Gastroesophageal sphincter (tissue), 4 donors: ENCODE data around the gene CACNA1I. TPM values are rescaled to one million over a fixed set of nuclear protein-coding genes. Genes with fewer than 3 reads are reported as not detected.

Source experiments
- ATAC-seq: fragments of 150-250 bp; one replicate; pipeline ENCODE4 v1.9.1; 2016; ENCODE audit warnings: mild to moderate bottlenecking, moderate library complexity
- H3K27ac ChIP-seq, 4 donors: fragments of 200-600 bp; sonication (generic) in 3 of 4; 1 replicate in 3 of 4; 2 replicates in 1 of 4; pipeline ENCODE4 v1.5.1; 2016 to 2019
- H3K27me3 ChIP-seq: fragments of 200-600 bp; sonication (generic); one replicate; pipeline ENCODE4 v1.5.1; 2019
- H3K36me3 ChIP-seq, 2 donors: fragments of 200-600 bp; sonication (generic); one replicate each; pipeline ENCODE4 v1.5.1; 2019; ENCODE audit warnings: control low read depth in 1 of 2
- H3K4me1 ChIP-seq, 3 donors: fragments of 200-600 bp; sonication (generic); 1 replicate in 2 of 3; 2 replicates in 1 of 3; pipeline ENCODE4 v1.5.1; 2016 to 2019; ENCODE audit warnings: control low read depth in 2 of 3
- H3K4me3 ChIP-seq, 2 donors: fragments of 200-600 bp; sonication (generic); one replicate each; pipeline ENCODE4 v1.5.1; 2019; ENCODE audit warnings: mild to moderate bottlenecking in 1 of 2, moderate library complexity in 1 of 2
- H3K9me3 ChIP-seq, 3 donors: fragments of 200-600 bp; sonication (generic); one replicate each; pipeline ENCODE4 v1.5.1; 2017 to 2019; ENCODE audit warnings: control low read depth in 2 of 3
- EP300 ChIP-seq: sonication (generic); formaldehyde crosslinking; IDR thresholded peaks from one replicate; pipeline ENCODE4 v1.6.1; 2017; ENCODE audit warnings: antibody characterized with exemption, mild to moderate bottlenecking
- POLR2A ChIP-seq, 2 donors: fragments of 450-650 bp; IDR thresholded peaks; one replicate each; pipeline ENCODE4 v1.6.1; 2017; ENCODE audit warnings: antibody characterized with exemption in 2 of 2, mild to moderate bottlenecking in 2 of 2, moderate library complexity in 1 of 2
- POLR2AphosphoS5 ChIP-seq: sonication (generic); formaldehyde crosslinking; IDR thresholded peaks from one replicate; pipeline ENCODE4 v1.6.1; 2017; ENCODE audit warnings: antibody characterized with exemption
- WGBS, 2 donors: methylation state at CpG; one replicate each; pipeline ENCODE4 v1.1.5; 2018; ENCODE audit warnings: low coverage in 1 of 2; 5-methylcytosine and 5-hydroxymethylcytosine counted together
- total RNA-seq, 4 donors: library from RNA; depleted of rRNA; stranded (reverse); fragments of >200 nt; gene quantifications; one replicate each; pipeline ENCODE4 v1.1.0, GENCODE V29; 2016
- TF ChIP-seq, protein P1 (sequence below), 4 experiments: fragments of 200-600 bp in 2 of 4; fragments of 450-650 bp in 2 of 4; sonication (generic) in 1 of 4; IDR thresholded peaks; one replicate each; pipeline ENCODE4 v1.5.1; 2017 to 2019; ENCODE audit warnings: antibody characterized with exemption in 4 of 4, mild to moderate bottlenecking in 2 of 4, moderate library complexity in 2 of 4

CACNA1I gene
- total RNA-seq, 4 donors from 2014 or later = 0.04 to 0.54 (median 0.11) TPM

DNA sequence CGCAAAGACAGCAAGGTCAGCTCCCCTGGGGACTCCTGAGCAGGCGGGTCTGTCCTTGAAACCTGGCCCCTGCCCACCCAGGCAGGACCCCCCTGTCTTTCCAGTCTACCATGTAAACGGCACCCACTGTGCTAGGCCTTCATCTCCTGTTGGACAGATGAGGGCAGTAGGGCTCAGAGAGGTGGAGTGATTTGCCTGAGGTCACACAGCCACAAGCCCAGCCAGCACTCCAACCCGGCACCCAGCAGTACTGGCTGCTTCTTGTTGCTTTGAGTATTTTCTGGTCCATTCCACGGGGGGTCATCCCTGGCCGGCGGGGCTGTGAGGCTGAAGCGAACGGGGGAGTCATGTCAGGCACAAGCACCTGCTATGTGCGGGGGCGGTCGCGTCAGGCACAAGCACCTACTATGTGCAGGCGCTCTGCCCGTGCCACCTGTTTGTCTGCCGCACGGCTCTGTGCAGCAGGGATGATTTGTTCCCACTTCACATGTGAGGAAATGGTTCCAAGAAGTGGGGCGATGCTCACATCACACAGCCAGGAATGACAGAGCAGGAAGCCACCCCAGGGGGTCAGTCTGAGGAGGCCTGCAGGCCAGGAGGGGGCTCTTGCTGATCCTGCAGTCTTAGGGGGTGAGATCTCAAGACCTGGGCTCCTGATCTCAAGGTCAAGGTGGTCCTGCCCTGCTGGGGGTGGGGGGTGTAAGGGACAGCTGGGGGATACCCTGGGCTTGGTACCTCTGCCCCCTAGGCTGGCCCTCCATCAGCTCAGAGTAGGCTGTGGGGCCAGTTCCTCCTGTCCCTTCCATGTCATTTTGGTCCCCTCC is 110.7 kb downstream of the CACNA1I start:
- TF ChIP-seq, protein P1, sequence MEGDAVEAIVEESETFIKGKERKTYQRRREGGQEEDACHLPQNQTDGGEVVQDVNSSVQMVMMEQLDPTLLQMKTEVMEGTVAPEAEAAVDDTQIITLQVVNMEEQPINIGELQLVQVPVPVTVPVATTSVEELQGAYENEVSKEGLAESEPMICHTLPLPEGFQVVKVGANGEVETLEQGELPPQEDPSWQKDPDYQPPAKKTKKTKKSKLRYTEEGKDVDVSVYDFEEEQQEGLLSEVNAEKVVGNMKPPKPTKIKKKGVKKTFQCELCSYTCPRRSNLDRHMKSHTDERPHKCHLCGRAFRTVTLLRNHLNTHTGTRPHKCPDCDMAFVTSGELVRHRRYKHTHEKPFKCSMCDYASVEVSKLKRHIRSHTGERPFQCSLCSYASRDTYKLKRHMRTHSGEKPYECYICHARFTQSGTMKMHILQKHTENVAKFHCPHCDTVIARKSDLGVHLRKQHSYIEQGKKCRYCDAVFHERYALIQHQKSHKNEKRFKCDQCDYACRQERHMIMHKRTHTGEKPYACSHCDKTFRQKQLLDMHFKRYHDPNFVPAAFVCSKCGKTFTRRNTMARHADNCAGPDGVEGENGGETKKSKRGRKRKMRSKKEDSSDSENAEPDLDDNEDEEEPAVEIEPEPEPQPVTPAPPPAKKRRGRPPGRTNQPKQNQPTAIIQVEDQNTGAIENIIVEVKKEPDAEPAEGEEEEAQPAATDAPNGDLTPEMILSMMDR (IDR thresholded peaks at IDR 0.05) = no peak
- TF ChIP-seq EP300 = no peak
- H3K4me3 ChIP-seq = no peak overlapping the region
- H3K9me3 ChIP-seq = no peaks in the 10 kb centered on the region
- no CpG with 5 or more reads among the region's 18 CpGs for WGBS, 2 donors
- no peak for ATAC-seq
- H3K27me3 ChIP-seq = peaks cover 75% of the 10 kb centered on the region
- no peak overlapping the region for H3K27ac ChIP-seq
- H3K36me3 ChIP-seq = no peaks in the 10 kb centered on the region
- H3K4me1 ChIP-seq = peaks cover 0 to 11% (median 0%) of the 10 kb centered on the region in 3 donors

DNA sequence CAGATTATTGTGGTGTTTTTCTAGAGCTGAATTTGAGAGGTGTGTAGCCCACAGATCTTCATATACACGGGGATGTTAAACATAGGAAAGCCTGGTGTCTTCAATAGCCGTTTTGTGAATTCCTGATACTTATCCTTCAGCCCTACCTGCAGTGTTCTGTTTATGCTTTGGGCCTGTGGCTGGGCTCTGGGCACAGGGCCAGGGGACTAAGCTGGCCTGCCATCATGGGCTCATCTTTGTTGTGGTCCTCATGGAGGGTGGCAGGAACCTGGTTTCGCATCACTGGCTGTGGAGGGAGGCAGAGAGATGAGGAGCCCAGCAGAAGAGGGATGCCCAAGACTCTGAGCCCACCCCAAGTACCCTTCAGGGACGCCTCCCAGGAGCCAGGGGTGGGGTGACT is 112.4 kb downstream of the CACNA1I start:
- H3K36me3 ChIP-seq = no peaks in the 10 kb centered on the region
- H3K4me3 ChIP-seq = no peak overlapping the region
- no peak overlapping the region for H3K27ac ChIP-seq
- H3K27me3 ChIP-seq = peaks cover 84% of the 10 kb centered on the region
- TF ChIP-seq POLR2A (IDR thresholded peaks at IDR 0.05) = no peak
- TF ChIP-seq EP300 = no peak
- no peak for TF ChIP-seq POLR2AphosphoS5
- TF ChIP-seq, protein P1 (IDR thresholded peaks at IDR 0.05) = no peak
- ATAC-seq = no peak
- 63 to 72% methylated on average over 2 of the region's 4 CpGs for WGBS, 2 donors
- no peaks in the 10 kb centered on the region for H3K9me3 ChIP-seq
- H3K4me1 ChIP-seq = peaks cover 0 to 12% (median 0%) of the 10 kb centered on the region in 3 donors

DNA sequence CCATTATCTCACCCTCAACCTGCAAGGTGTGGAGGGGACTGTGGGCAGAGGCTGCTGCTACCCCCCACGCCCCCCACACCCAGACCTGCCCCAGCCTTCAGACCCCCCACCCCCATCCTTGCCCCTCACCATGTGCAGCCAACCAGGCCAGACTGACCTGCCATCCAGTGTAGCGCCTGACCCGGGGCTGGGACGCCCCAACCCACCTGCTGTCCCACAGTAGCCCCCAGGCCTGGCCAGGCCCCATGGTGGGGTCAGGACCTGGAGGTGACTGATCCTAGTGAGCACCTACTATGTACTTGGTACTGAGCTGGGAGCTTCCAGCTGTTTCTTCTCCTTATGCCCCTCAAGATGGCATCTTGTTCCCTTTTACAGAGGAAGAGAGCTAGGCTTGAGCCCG is 113.1 kb downstream of the CACNA1I start:
- peaks cover 0 to 12% (median 0%) of the 10 kb centered on the region in 3 donors for H3K4me1 ChIP-seq
- no peaks in the 10 kb centered on the region for H3K9me3 ChIP-seq
- no peak for ATAC-seq
- TF ChIP-seq, protein P1 (IDR thresholded peaks at IDR 0.05) = no peak
- TF ChIP-seq POLR2AphosphoS5 = no peak
- TF ChIP-seq POLR2A (IDR thresholded peaks at IDR 0.05) = no peak
- no peak for TF ChIP-seq EP300
- H3K36me3 ChIP-seq = no peaks in the 10 kb centered on the region
- 83 to 100% methylated on average over 1 of the region's 5 CpGs for WGBS, 2 donors
- peaks cover 84% of the 10 kb centered on the region for H3K27me3 ChIP-seq
- no peak overlapping the region for H3K27ac ChIP-seq
- no peak overlapping the region for H3K4me3 ChIP-seq

DNA sequence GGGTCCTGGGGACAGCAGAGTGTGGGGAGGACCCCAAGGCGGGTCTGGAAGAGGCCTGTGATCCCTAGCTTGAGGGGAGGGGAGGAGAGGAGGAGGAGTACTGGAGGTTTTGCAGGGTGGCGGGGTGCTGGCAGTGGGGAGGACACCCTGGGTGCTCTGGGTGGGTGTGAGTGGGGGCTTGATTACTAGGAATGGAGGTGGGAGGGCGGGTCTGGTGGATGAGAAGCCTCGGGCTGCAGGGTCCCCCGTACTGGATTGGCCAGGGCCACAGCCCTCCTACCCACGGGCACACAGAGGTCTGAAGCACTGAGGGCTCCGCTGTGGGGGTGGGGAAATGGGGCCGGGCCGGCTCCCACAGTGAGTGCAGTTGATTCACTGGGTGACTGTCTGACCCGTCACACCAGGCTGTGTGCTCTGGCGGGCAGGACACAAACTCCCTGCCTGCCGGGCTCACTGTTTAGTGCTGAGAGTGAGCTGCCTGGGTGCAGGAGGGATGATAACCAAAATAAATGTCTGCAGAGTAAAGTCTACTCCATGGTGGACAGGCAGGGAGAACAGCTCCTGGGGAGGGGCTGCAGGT is 114.2 kb downstream of the CACNA1I start:
- WGBS, 2 donors = 60% methylated on average over 4 of the region's 12 CpGs; no CpG with 5 or more reads in 1 of the 2 donors
- H3K4me3 ChIP-seq = no peak overlapping the region
- no peak overlapping the region for H3K27ac ChIP-seq
- ATAC-seq = no peak
- no peaks in the 10 kb centered on the region for H3K36me3 ChIP-seq
- peaks cover 87% of the 10 kb centered on the region for H3K27me3 ChIP-seq
- H3K4me1 ChIP-seq = peaks cover 0 to 12% (median 0%) of the 10 kb centered on the region in 3 donors
- TF ChIP-seq POLR2A (IDR thresholded peaks at IDR 0.05) (no peak), EP300 (no peak), POLR2AphosphoS5 (no peak)
- TF ChIP-seq, protein P1 (IDR thresholded peaks at IDR 0.05) = no peak
- no peaks in the 10 kb centered on the region for H3K9me3 ChIP-seq
